Psoas muscle (tissue), 8 donors: ENCODE data around the gene CCDC187. TPM values are rescaled to one million over a fixed set of nuclear protein-coding genes. Genes with fewer than 3 reads are reported as not detected.

Source experiments
- ATAC-seq, 4 donors: fragments of 200-7000 bp; cut with Tn5 transposase; one replicate each; pipeline ENCODE4 v1.9.1; 2020; ENCODE audit warnings: moderate library complexity in 3 of 4, mild to moderate bottlenecking in 2 of 4
- DNase-seq, 2 donors: peaks; one replicate each; pipeline ENCODE4 v3.0.0-alpha.2; 2020
- H3K27ac ChIP-seq: fragments of 200-600 bp; one replicate; pipeline ENCODE4 v1.8.0; 2022
- H3K27me3 ChIP-seq, 3 donors: fragments of 200-600 bp in 1 of 3; one replicate each; pipeline versions ENCODE4 v1.6.1 to v1.8.0; 2013 to 2022; ENCODE audit warnings: low read length in 2 of 3, mild to moderate bottlenecking in 2 of 3, moderate library complexity in 1 of 3; ENCODE audit not compliant: insufficient read depth in 3 of 3
- H3K36me3 ChIP-seq, 2 donors: fragments of 200-600 bp in 1 of 2; one replicate each; pipeline versions ENCODE4 v1.6.1 to v1.8.0; 2013 to 2022; ENCODE audit warnings: low read depth in 1 of 2, mild to moderate bottlenecking in 1 of 2, moderate library complexity in 1 of 2; ENCODE audit not compliant: insufficient read depth in 1 of 2
- H3K4me1 ChIP-seq: fragments of 200-600 bp; one replicate; pipeline ENCODE4 v1.8.0; 2022
- H3K4me3 ChIP-seq: fragments of 200-600 bp; one replicate; pipeline ENCODE4 v1.8.0; 2022; ENCODE audit warnings: mild to moderate bottlenecking
- H3K9me3 ChIP-seq: fragments of 200-600 bp; one replicate; pipeline ENCODE4 v1.8.0; 2022
- WGBS, 3 donors: extraction: QIAGEN DNeasy Blood & Tissue Kit; methylation state at CpG; one replicate each; pipeline versions ENCODE4 v1.1.6 to v1.1.7; 2013; 5-methylcytosine and 5-hydroxymethylcytosine counted together
- intact Hi-C, 2 donors: fragments of 100-400 bp; cut with DNase I; formaldehyde crosslinking; loops; one replicate each; pipeline versions ENCODE4 v1.11.0 to v1.14.2; 2022
- polyA plus RNA-seq, 3 donors: library from polyadenylated mRNA; stranded (reverse); fragments of 200-250 nt; gene quantifications; one replicate each; pipeline ENCODE4 v1.2.3, GENCODE V29; 2013
- total RNA-seq, 4 donors: library from RNA; stranded (reverse); fragmentation: NEBNext Ultra II Directional in 2 of 4; extraction: Animal tissue kit (Norgen Biotek cat#: 25700) in 2 of 4; gene quantifications; one replicate each; pipeline versions ENCODE4 v1.2.1 to v1.2.4, GENCODE V29; 2021 to 2023
- TF ChIP-seq, protein P1 (sequence below): fragments of 200-600 bp; IDR thresholded peaks from one replicate; pipeline ENCODE4 v1.8.0; 2022; ENCODE audit warnings: antibody characterized with exemption
- donor health status: healthy with polysubstance abuse.
- donor health status: DM: no; HTN: no; CAD: no; lungs with moderate emphysema.
- donor health status: Bipolar disorder and iron deficiency.
- donor health status: healthy.
- donor health status: DM: yes; HTN: yes; CAD: no.
- donor health status: DM: no; HTN: no; CAD: no.
- donor health status: DM: no; HTN: no; CAD: no.
- donor health status: DM: yes; HTN: yes; CAD: no.

Gene CCDC187
- total and polyA plus RNA-seq, 7 donors = not detected

DNA sequence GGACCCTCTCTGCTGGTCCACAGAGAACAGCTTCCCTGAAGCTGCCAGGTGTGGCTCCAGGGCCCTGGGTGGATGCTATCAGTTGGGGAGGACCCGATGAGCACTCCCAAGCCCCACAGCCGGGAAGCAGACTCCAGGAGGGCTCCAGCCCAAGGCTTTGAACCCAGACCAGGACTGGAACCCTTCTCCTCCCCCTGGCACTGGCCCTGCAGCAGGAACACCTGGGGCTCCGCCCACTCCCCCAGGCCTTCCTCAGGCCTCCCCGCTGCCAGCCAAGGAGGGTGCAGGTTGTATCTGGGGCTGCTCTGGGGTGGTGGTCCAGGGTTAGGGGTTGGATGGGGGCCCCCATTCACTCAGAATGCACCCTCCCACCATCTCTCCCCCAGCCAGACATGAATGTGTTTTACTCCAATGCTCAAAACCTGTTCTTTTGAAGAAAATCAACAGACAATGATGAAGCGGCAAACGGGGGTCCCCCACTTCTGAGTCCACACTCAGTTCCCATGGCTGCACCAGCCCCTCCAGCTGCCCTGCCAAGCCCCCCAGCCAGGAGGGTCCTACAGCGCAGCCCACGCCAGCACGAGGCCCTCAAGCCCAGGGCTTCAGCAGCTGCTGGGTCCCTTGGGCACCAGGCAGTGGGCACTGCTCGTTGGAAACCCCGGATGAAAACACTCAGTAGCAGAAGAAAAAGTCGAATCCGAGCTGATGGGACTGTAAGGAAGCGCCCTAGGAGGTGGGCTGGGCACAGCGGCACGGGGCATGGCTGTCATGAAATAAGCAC, 23.2 kb downstream of the CCDC187 start:
- Histone ChIP-seq H3K27ac (no peak overlapping the region), H3K4me1 (no peaks in the 10 kb centered on the region), H3K27me3 (peaks cover 0 to 44% (median 0%) of the 10 kb centered on the region in 3 donors), H3K9me3 (no peaks in the 10 kb centered on the region), H3K36me3 (no peaks in the 10 kb centered on the region), H3K4me3 (no peak overlapping the region)
- intact Hi-C loops = loop anchor here (5.0 to 10.0 kb wide), 5 partner anchors 106 to 678 kb away; partner anchors contain the start of gene UBAC1 (in 1 of the 2)
- ATAC-seq (no peak), DNase-seq (no peak)
- WGBS, 3 donors = 71 to 77% (median 72%) methylated on average over 15 to 16 of the region's 16 CpGs
- TF ChIP-seq, protein P1, sequence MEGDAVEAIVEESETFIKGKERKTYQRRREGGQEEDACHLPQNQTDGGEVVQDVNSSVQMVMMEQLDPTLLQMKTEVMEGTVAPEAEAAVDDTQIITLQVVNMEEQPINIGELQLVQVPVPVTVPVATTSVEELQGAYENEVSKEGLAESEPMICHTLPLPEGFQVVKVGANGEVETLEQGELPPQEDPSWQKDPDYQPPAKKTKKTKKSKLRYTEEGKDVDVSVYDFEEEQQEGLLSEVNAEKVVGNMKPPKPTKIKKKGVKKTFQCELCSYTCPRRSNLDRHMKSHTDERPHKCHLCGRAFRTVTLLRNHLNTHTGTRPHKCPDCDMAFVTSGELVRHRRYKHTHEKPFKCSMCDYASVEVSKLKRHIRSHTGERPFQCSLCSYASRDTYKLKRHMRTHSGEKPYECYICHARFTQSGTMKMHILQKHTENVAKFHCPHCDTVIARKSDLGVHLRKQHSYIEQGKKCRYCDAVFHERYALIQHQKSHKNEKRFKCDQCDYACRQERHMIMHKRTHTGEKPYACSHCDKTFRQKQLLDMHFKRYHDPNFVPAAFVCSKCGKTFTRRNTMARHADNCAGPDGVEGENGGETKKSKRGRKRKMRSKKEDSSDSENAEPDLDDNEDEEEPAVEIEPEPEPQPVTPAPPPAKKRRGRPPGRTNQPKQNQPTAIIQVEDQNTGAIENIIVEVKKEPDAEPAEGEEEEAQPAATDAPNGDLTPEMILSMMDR = no peak

DNA sequence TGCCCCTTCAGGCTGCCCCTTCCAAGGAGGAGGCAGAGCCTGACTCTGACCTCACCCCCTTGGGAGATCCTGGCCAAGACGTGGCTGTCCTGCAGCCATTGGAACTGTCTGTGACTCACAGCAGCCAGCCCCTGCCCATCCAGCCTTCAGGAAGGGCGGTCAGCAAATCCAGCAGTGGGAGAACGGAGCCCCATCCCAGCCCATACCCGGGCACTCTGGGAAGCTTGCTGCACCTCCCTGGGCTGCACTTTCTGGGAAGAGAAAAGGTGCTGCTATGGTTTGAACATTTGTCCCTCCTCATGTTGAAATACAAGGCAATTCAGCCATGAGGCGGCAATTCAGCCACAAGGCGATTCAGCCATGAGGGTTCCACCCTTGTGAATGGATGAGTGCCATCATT, 24.4 kb downstream of the CCDC187 start:
- 82 to 83% (median 83%) methylated on average over 6 of the region's 6 CpGs for WGBS, 3 donors
- ATAC-seq (no peak), DNase-seq (no peak)
- no peak overlapping the region for H3K4me3 ChIP-seq
- H3K9me3 ChIP-seq = no peaks in the 10 kb centered on the region
- TF ChIP-seq, protein P1 = no peak
- H3K27me3 ChIP-seq = peaks cover 0 to 53% (median 2%) of the 10 kb centered on the region in 3 donors
- intact Hi-C loops = no loop called here
- no peaks in the 10 kb centered on the region for H3K36me3 ChIP-seq
- H3K27ac ChIP-seq = no peak overlapping the region
- H3K4me1 ChIP-seq = no peaks in the 10 kb centered on the region

DNA sequence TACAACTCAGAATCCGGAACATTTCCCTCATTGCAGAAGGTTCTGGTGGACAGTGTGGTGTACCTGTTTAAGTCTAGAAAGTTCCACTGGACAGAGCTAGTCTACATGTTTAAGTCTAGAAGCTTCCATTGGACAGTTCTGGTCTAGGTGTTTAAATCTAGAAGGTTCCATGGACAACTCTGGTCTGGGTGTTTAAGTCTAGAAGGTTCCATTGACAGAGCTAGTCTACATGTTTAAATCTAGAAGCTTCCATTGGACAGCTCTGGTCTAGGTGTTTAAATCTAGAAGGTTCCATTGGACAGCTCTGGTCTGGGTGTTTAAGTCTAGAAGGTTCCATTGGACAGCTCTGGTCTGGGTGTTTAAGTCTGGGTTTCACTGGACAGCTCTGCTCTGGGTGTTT, 25.0 kb downstream of the CCDC187 start:
- H3K27ac ChIP-seq = no peak overlapping the region
- no peak overlapping the region for H3K4me3 ChIP-seq
- H3K27me3 ChIP-seq = peaks cover 0 to 59% (median 2%) of the 10 kb centered on the region in 3 donors
- H3K4me1 ChIP-seq = no peaks in the 10 kb centered on the region
- H3K9me3 ChIP-seq = no peaks in the 10 kb centered on the region
- no peaks in the 10 kb centered on the region for H3K36me3 ChIP-seq
- ATAC-seq (no peak), DNase-seq (no peak)
- TF ChIP-seq, protein P1 = no peak
- 82 to 97% (median 89%) methylated on average over 1 of the region's 1 CpG for WGBS, 3 donors
- intact Hi-C loops = no loop called here

DNA sequence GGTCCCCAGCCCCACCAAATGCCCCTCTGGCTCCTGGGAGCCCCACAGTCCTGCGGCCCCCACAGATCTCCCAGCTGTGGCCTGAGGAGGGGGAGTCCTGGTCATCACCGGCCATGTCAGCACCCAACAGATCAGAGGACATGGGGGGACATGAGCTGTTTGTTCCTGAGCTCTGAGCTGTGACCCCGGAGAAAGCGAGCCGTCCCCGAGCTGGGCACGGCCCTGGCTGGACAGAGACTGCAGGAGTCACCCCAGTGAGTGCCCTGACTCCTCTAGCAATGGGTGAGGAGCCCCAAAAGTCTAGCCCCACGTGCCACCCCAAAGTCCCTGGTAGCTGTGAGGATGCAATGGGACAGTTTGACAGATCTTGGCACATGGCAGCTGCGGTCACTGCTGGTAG, 25.7 kb downstream of the CCDC187 start:
- Histone ChIP-seq H3K9me3 (no peaks in the 10 kb centered on the region), H3K27ac (no peak overlapping the region), H3K4me3 (no peak overlapping the region), H3K36me3 (no peaks in the 10 kb centered on the region), H3K27me3 (peaks cover 0 to 57% (median 2%) of the 10 kb centered on the region in 3 donors), H3K4me1 (no peaks in the 10 kb centered on the region)
- ATAC-seq (no peak), DNase-seq (no peak)
- intact Hi-C loops = no loop called here
- WGBS, 3 donors = 78 to 85% (median 84%) methylated on average over 9 of the region's 9 CpGs
- TF ChIP-seq, protein P1 = no peak

DNA sequence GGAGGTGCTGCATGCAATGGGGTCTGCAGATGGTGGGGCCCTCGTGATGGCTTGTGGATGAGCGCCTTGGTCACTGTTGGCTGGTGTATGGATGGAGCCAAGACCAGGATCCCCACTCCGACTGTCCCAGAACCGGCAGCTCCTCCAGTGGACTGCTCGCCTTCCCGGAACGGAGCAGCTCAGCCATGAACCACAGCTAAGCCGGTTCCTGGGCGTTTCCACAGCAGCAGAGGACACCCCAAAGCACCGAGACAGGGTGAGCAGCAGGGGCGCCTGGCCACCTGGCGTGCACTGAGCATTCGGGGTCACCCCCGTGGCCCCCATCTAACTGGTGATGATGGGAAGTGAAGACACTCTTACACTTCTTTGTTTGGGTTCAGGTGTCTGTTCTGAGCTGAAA, 26.1 kb downstream of the CCDC187 start:
- Histone ChIP-seq H3K27ac (no peak overlapping the region), H3K4me3 (no peak overlapping the region), H3K9me3 (no peaks in the 10 kb centered on the region), H3K27me3 (peaks cover 0 to 56% (median 2%) of the 10 kb centered on the region in 3 donors), H3K36me3 (no peaks in the 10 kb centered on the region), H3K4me1 (no peaks in the 10 kb centered on the region)
- intact Hi-C loops = no loop called here
- DNase-seq = no peak
- TF ChIP-seq, protein P1 = no peak
- no peak for ATAC-seq
- WGBS, 3 donors = 77 to 81% (median 80%) methylated on average over 14 of the region's 14 CpGs
